ENCODE results near the gene U2AF2.
A peak's percentile ranks its signal among the peaks of the same experiment; 100 is the strongest.

The U2AF2 gene

GRCh38 chr19:55667958-55668357 is 13.1 kb downstream of the U2AF2 start:
- no peak for DNase-seq (ENCODE audit: low spot score)
- TF ChIP-seq CTCF (IDR thresholded peaks at IDR 0.05) = no peak
- H3K4me3 ChIP-seq = no peak overlapping the region
- H3K27ac ChIP-seq = no peak overlapping the region

GRCh38 chr19:55668603-55669348 is 13.9 kb downstream of the U2AF2 start:
- Histone ChIP-seq H3K4me3 (no peak overlapping the region), H3K27ac (no peak overlapping the region)
- no peak for DNase-seq (ENCODE audit: low spot score)
- no peak for TF ChIP-seq CTCF (IDR thresholded peaks at IDR 0.05)

GRCh38 chr19:55669418-55670279 is 14.8 kb downstream of the U2AF2 start:
- TF ChIP-seq CTCF (IDR thresholded peaks at IDR 0.05) = no peak
- Histone ChIP-seq H3K4me3 (no peak overlapping the region), H3K27ac (no peak overlapping the region)
- DNase-seq (ENCODE audit: low spot score) = no peak

GRCh38 chr19:55670280-55671053 is 15.6 kb downstream of the U2AF2 start:
- TF ChIP-seq CTCF (IDR thresholded peaks at IDR 0.05) = no peak
- DNase-seq (ENCODE audit: low spot score) = peak; percentile 88
- no peak overlapping the region for H3K27ac ChIP-seq
- H3K4me3 ChIP-seq = no peak overlapping the region

GRCh38 chr19:55671054-55671378 is 16.2 kb downstream of the U2AF2 start:
- TF ChIP-seq CTCF (IDR thresholded peaks at IDR 0.05) = no peak
- no peak overlapping the region for H3K4me3 ChIP-seq

GRCh38 chr19:55672418-55672817 is 17.6 kb downstream of the U2AF2 start:
- H3K4me3 ChIP-seq = no peak overlapping the region
- no peak for TF ChIP-seq CTCF (IDR thresholded peaks at IDR 0.05)
- no peak overlapping the region for H3K27ac ChIP-seq
- no peak for DNase-seq (ENCODE audit: low spot score)

More at GRCh38 chr19:55671054-55671378, 16.2 kb downstream of the U2AF2 start:
- no peak overlapping the region for H3K27ac ChIP-seq
- no peak for DNase-seq (ENCODE audit: low spot score)
